ENCODE measurements around the gene CDHR1. TPM values are rescaled to one million over a fixed set of nuclear protein-coding genes. Genes with fewer than 3 reads are reported as not detected.

CDHR1 gene
- total and polyA plus RNA-seq, 2 experiments from 2014 or later, result 3.2 to 6.6 TPM

GRCh38 chr10:84188815-84189214 is 5.5 kb upstream of the CDHR1 start:
- H4K20me1 ChIP-seq (replicated peaks; ENCODE audit: insufficient read depth), result no peaks in the 10 kb centered on the region
- TF ChIP-seq JUNB (IDR thresholded peaks at IDR 0.05; ENCODE audit: unreplicated experiment) (no peak), ZNF462 (CRISPR knock-in tag; IDR thresholded peaks at IDR 0.05) (no peak), ZNF331 (CRISPR knock-in tag; IDR thresholded peaks at IDR 0.05; ENCODE audit: low read depth) (no peak), CREB1 (CRISPR knock-in tag; IDR thresholded peaks at IDR 0.05; ENCODE audit: low read depth) (no peak), STAT1 (IDR thresholded peaks at IDR 0.05; ENCODE audit: unreplicated experiment) (no peak), CTCF (conservative IDR thresholded peaks at IDR 0.05; ENCODE audit: low read depth in 2 of 2) (no peak), REST (IDR thresholded peaks at IDR 0.05; ENCODE audit: unreplicated experiment) (no peak), NANOG (IDR thresholded peaks at IDR 0.05; ENCODE audit: borderline replicate concordance) (no peak), POLR2AphosphoS5 (IDR thresholded peaks at IDR 0.05; ENCODE audit: low read depth) (no peak)
- peaks cover 14% of the 10 kb centered on the region for H3K27me3 ChIP-seq (ENCODE audit: insufficient read depth)
- no peaks in the 10 kb centered on the region for H3K4me1 ChIP-seq (ENCODE audit: insufficient read depth)
- H2AFZ ChIP-seq, result no peak overlapping the region
- no peak overlapping the region for H3K4me3 ChIP-seq
- H3K9me3 Mint-ChIP-seq, result no peaks in the 10 kb centered on the region
- no peak overlapping the region for H3K4me2 ChIP-seq
- H3K9me2 ChIP-seq (ENCODE audit: insufficient read depth), result no peaks in the 10 kb centered on the region
- no peaks in the 10 kb centered on the region for H3F3A ChIP-seq (replicated peaks; ENCODE audit: low read depth)
- H3K27ac Mint-ChIP-seq, result no peak overlapping the region
- no peak overlapping the region for H3K4me3 Mint-ChIP-seq
- no peaks in the 10 kb centered on the region for H3K79me2 ChIP-seq (replicated peaks; ENCODE audit: insufficient read depth)
- H3K27ac ChIP-seq (ENCODE audit: low read depth), result no peak overlapping the region
- peaks cover 11% of the 10 kb centered on the region for H3K27me3 Mint-ChIP-seq (ENCODE audit: insufficient read depth, low read depth, poor library complexity)
- no peaks in the 10 kb centered on the region for H3K36me3 Mint-ChIP-seq (ENCODE audit: low read depth)
- no peaks in the 10 kb centered on the region for H3K36me3 ChIP-seq (ENCODE audit: insufficient read depth)
- DNase-seq (ENCODE audit: low spot score), result no peak
- ATAC-seq, result no peak
- H3K4me1 Mint-ChIP-seq, result no peaks in the 10 kb centered on the region

All from GM23338 (cell line).